NCI-H460 (cell line): Measurements from ENCODE around the gene PLAAT4. TPM values are rescaled to one million over a fixed set of nuclear protein-coding genes. Genes with fewer than 3 reads are reported as not detected.

Source experiments
- DNase-seq: peaks from one replicate; pipeline ENCODE4 v3.0.0-alpha.2; 2016; ENCODE audit warnings: low read depth; ENCODE audit errors: extremely low read depth
- polyA plus RNA-seq: library from polyadenylated mRNA; depleted of rRNA; stranded (reverse); fragments of >200 nt; gene quantifications from 2 replicates; pipeline ENCODE4 v1.2.3, GENCODE V29; 2014; cell fraction: nucleus; rRNA removed
- total RNA-seq: library from RNA; depleted of rRNA; stranded (reverse); fragments of >200 nt; shearing (Covaris generic); gene quantifications from 2 replicates; pipeline ENCODE4 v1.2.3, GENCODE V29; 2014; rRNA removed

PLAAT4 gene, protein sequence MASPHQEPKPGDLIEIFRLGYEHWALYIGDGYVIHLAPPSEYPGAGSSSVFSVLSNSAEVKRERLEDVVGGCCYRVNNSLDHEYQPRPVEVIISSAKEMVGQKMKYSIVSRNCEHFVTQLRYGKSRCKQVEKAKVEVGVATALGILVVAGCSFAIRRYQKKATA
- not detected in 2 replicates for total RNA-seq
- polyA plus RNA-seq, result not detected in 2 replicates

DNA sequence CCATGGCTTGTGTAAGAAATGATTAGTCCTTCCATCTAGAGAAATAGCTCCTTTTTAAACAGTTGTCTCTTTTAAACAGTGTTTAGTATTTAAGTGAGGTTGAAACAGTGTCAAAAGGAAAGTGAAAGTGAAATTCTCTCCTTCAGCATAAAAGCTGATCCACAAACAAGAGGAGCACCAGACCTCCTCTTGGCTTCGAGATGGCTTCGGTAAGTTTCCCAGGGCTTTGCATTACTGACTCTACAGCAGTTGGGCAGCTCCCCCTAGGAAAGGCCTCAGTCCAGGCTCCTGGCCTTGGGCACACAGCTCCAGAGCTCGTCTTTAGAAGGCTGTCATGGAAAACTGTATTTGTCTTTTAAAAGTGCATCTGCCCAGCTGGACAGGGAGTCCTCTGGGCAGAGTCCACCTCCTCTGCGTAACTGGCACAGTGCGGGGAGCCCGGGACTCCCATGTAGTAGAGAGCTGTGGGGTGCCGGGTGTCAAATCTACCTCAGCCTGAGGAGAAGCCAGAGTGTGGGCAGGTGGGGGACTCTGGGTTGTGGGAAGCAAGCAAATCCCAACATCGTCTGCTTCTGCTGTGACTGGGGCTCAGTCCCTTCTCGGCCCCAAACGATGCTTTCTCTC is at the start of gene PLAAT4:
Gene PLAAT4, plus strand, starts transcription at position 140 of the 624 bp plus-strand sequence. Its CDS starts 61 bp downstream, at position 201.
- DNase-seq, result no peak

DNA sequence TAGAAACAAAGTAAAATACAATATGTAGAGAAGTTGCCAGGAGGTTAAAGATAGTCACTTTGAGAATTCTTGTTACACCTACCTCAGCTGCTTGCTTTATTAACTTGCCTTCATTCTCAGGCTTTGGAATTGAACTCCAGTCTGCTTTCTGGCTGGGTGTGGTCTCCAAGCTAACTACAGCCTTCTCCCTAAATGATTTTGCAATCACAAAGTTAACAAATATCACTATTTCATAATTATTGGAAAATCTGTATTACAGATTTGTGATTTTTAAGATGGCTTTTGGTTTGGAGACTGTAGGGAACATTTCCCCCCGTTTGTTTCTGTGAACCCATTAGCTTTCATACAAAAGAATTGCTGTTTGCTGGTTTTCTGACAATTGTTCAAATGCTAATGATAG is 47.8 kb upstream of the PLAAT4 start:
- no peak for DNase-seq

GRCh38 chr11:63489879-63490278 is 46.7 kb upstream of the PLAAT4 start:
- no peak for DNase-seq

GRCh38 chr11:63490551-63491239 is 45.9 kb upstream of the PLAAT4 start, which contains the start of gene PLAAT5:
Gene PLAAT5, minus strand, starts transcription at chr11:63491167. Its CDS starts 133 bp downstream, at chr11:63491034.
- DNase-seq, result no peak

DNA sequence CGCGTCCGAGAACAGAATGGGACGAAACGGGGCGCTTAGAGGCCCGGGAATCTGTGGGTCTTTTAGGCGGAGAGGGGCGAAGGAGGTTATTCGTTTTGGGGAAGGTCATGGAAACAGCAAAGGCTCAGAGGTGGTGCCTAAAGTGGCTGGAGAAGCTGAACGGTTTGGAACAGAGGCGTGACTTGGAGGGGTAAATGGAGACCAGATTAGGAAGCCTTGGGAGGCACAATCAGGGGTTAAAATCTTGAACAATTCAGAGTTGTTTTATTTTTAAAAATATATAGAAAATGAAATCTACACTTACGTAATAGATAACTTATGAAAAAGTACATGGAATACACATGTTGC is 45.4 kb upstream of the PLAAT4 start:
- DNase-seq, result no peak

- DNase-seq, result no peak
Measured at GRCh38 chr11:63491636-63492372, 44.8 kb upstream of the PLAAT4 start.

- no peak for DNase-seq
Measured at GRCh38 chr11:63492441-63492840, 44.2 kb upstream of the PLAAT4 start.

GRCh38 chr11:63493127-63493526 is 43.5 kb upstream of the PLAAT4 start:
- DNase-seq, result no peak

DNA sequence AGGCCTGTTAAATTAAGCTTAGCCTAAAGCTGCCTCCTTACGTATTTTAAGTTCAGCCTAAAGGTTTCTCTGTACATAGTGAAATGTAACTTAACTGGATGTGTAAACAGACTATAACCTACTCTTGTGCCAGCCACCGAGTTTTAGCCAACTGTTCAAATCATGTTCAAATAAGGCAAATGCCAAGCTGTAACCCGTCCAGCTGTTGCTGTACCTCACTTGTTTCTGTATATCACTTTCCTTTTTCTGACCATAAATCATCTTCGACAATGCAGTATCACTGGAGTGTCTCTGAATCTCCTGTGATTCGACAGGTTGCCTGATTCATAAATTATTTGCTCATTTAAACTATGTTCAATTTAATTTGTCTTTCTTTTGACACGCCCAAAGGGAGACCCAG is 41.6 kb upstream of the PLAAT4 start:
- DNase-seq, result no peak

- DNase-seq, result no peak
Measured at GRCh38 chr11:63499874-63500273, 36.7 kb upstream of the PLAAT4 start.

DNA sequence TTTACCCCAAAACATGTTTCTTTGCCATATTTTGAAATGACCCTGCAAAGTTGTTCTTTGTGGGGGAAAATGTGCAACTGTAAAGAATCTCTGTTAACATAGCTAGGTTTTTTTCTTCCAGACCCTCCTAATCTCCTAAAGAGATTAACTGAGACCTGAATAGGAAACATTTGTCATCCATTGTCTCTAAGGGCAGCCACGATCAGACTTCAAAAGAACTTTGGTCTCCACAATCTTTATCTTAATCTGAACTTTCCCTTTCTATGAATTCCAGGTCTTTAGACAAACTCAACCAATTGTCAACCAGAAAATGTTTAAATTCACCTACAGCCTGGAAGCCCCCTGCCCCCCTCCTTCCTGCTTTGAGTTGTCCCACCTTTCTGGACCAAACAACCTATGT is 35.4 kb upstream of the PLAAT4 start:
- DNase-seq, result no peak

- DNase-seq, result no peak
Measured at GRCh38 chr11:63502252-63502820, 34.3 kb upstream of the PLAAT4 start.

DNA sequence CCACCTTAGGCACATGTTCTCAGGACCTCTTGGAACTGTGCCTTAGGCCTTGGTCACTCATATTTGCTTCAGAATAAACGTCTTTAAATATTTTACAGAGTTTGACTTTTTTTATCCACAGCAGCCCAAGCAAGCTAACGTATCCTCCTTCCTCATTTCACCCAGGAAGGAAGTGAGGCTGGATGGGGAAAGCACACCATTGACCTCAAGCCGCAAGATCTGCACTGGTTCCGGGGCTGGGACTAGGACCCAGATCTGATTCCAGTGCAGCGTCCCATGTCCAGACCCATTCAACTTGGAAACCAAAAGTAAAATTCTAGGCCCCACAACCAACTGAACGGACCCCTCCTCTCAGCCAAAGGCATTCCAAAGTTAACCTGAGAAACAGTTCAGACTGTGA is 33.1 kb upstream of the PLAAT4 start:
- DNase-seq, result no peak

DNA sequence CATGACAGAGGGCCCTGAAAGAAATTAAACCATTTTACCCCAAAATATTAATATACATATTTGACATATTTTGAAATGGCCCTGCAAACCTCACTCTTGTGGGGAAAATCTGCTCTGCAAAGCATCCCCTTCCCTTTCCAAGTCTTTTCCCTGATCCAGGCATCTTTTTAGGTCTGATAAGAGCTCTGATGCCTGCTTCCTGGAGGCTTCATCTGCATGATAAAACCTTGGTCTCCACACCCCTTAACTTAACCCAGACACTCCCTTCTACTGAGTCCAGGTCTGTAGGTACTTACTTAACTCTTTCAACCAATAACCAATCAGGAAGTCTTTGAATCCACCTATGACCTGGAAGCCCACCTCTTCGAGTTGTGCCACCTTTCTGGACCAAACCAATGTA is 32.6 kb upstream of the PLAAT4 start:
- DNase-seq, result no peak

GRCh38 chr11:63504933-63505586 is 31.5 kb upstream of the PLAAT4 start:
- no peak for DNase-seq

- DNase-seq, result no peak
Measured at GRCh38 chr11:63505857-63506528, 30.6 kb upstream of the PLAAT4 start, which contains the start of gene LGALS12. Gene LGALS12, plus strand, starts transcription at chr11:63506084. Its CDS starts 375 bp downstream, at chr11:63506459.

GRCh38 chr11:63506876-63507275 is 29.7 kb upstream of the PLAAT4 start:
- DNase-seq, result no peak

- DNase-seq, result no peak
Measured at GRCh38 chr11:63507511-63507910, 29.1 kb upstream of the PLAAT4 start.

DNA sequence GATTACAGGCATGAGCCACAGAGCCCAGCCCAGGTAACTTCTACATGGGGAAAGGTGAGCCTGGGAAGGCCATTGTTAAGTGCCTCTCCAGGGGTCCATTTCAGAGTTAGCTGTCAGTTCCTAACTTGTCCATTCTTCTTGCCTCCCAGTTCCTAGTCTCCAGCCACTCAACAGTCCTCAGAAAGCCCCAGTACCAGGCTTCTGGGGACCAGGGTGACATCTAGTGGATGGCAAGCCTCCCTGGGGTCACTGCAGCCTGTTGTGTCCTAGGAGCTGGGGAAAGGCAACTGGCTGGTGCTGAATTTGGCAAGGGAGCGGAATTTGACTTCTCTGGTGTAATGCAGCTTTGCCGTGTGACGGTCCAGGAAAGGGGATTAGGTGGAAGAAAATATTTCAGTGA is 28.6 kb upstream of the PLAAT4 start:
- DNase-seq, result peak; percentile 33

- no peak for DNase-seq
Measured at GRCh38 chr11:63508745-63509144, 27.9 kb upstream of the PLAAT4 start.
